ENCODE measurements around the gene CUEDC1. TPM values are rescaled to one million over a fixed set of nuclear protein-coding genes. Genes with fewer than 3 reads are reported as not detected.

Gene CUEDC1
- total and polyA plus RNA-seq, 2 of the 13 experiments (the other 11 are each of a cell fraction or from before 2014, with no cell fraction given): 7.4 to 12.9 TPM

DNA sequence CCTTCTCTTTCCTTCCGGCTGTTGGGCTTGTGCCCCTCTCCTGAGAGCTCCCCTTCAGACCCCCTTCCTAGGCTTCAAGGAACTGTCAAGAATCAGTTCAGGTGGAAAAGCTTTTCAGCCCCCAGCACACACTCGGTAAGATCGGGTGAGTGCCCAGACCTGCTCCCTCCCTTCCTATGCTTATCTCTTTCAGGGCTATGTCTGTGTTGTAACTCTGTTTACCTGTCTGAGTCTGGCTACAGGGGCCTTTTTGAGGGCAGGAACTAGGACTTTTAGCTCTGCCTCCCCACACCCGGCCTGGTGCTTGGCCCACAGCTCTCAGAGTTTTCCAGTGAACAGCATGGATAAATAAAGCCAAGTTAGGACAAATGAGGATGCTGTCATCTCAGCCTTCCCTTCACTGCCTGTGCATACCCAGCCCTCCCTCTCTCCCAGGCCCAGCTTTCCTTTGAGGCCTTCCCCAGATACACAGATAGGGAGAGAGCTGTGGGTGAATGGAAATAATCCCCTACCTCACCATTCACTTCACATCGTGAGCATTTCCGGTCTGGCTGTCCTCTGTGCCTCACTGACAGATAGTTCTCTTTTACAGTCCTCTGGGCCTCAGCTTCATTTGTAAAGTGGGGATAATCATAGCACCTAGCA, 99.7 kb downstream of the CUEDC1 start:
- Histone ChIP-seq H2AFZ (ENCODE audit: low read length) (peak overlapping the region; percentile 49), H3K4me3 (replicated peaks in 1 of 3; ENCODE audit: insufficient read depth in 1 of 3, low read depth in 2 of 3, low read length in 3 of 3) (peak overlapping the region; percentile 8 to 51 (median 20); a peak in 5 of 6 replicates), H3K4me1 (ENCODE audit: insufficient read depth, low read length) (peaks cover 92% of the 10 kb centered on the region), H3K36me3 (replicated peaks in 1 of 2; ENCODE audit: control insufficient read depth in 1 of 2, insufficient read depth in 2 of 2, low read length in 2 of 2) (no peaks in the 10 kb centered on the region), H3K27me3 (ENCODE audit: control insufficient read depth in 1 of 2, insufficient read depth in 2 of 2, low read length in 2 of 2) (no peaks in the 10 kb centered on the region; a peak in 1 of 5 replicates), H3K4me2 (ENCODE audit: low read depth, low read length) (peak overlapping the region; percentile 85), H3K79me2 (ENCODE audit: insufficient read depth, low read length) (no peaks in the 10 kb centered on the region), H4K20me1 (ENCODE audit: insufficient read depth, low read length) (no peaks in the 10 kb centered on the region), H3K9me3 (ENCODE audit: low read length) (no peaks in the 10 kb centered on the region), H3K27ac (ENCODE audit: extremely low read length, insufficient read depth, low read length) (peak overlapping the region; percentile 77), H3K9ac (ENCODE audit: insufficient read depth, low read depth, low read length) (peak overlapping the region; percentile 41)
- CTCF ChIA-PET (ENCODE audit: low intra/inter-chr PET ratio, low total read pairs): no interaction called here
- WGBS (ENCODE audit: low lambda C conversion rate): 5% methylated on average over 6 of the region's 6 CpGs
- ATAC-seq (peak; percentile 58), FAIRE-seq (peak; percentile 96), DNase-seq (ENCODE audit: low spot score) (peak; percentile 90)
- POLR2A ChIA-PET: interaction anchor here (0.6 to 9.4 kb wide), 9 partner anchors 10 to 228 kb away, joined by 3 to 173 read pairs (median 3); partner anchors contain the start of genes DYNLL2, SRSF1 and VEZF1
- no TSS peak for BruUV-seq (replicated peaks)
- in situ Hi-C loops (cut with HindIII; ENCODE audit: extremely low pct_ligation_motif_present, low pct_unique_long_range_greater_than_20kb): loop anchor here (10.0 kb wide), 1 partner anchor 259 kb away; no protein-coding TSS in a partner anchor
- intact Hi-C loops (cut with micrococcal nuclease; ENCODE audit: unreplicated experiment): loop anchor here (2.0 kb wide), 1 partner anchor 257 kb away; no protein-coding TSS in a partner anchor
- TF ChIP-seq ZNF232 (CRISPR knock-in tag; IDR thresholded peaks at IDR 0.05; ENCODE audit: borderline replicate concordance) (peak; percentile 81; the same call in 1 of the 2 replicates), SYNCRIP (IDR thresholded peaks at IDR 0.05; ENCODE audit: insufficient read depth, low read depth, low read length) (no peak), MEIS1 (CRISPR knock-in tag; IDR thresholded peaks at IDR 0.05; ENCODE audit: borderline replicate concordance) (0 out of 2 replicates have a peak, but pooled peaks have one; percentile 45), NR0B2 (CRISPR knock-in tag; IDR thresholded peaks at IDR 0.05) (no peak), ZSCAN25 (CRISPR knock-in tag; IDR thresholded peaks at IDR 0.05) (peak; percentile 30; the same call in 1 of the 2 replicates), RXRA (CRISPR knock-in tag; IDR thresholded peaks at IDR 0.05) (peak; percentile 80; the same call in 1 of the 2 replicates), ZNF468 (CRISPR knock-in tag; IDR thresholded peaks at IDR 0.05) (0 out of 2 replicates have a peak, but pooled peaks have one; percentile 36), E2F2 (CRISPR knock-in tag; IDR thresholded peaks at IDR 0.05; ENCODE audit: borderline replicate concordance) (no peak), ATF1 (CRISPR knock-in tag; IDR thresholded peaks at IDR 0.05) (peak; percentile 48; the same call in 1 of the 2 replicates), SIX4 (CRISPR knock-in tag; IDR thresholded peaks at IDR 0.05) (peak; percentile 95), WIZ (CRISPR knock-in tag; IDR thresholded peaks at IDR 0.05) (no peak), ZNF83 (CRISPR knock-in tag; IDR thresholded peaks at IDR 0.05; ENCODE audit: borderline replicate concordance) (peak; percentile 68; the same call in 1 of the 2 replicates), KLF11 (CRISPR knock-in tag; IDR thresholded peaks at IDR 0.05) (peak; percentile 68; the same call in 1 of the 2 replicates), ZNF30 (CRISPR knock-in tag; IDR thresholded peaks at IDR 0.05) (no peak), RBAK (CRISPR knock-in tag; IDR thresholded peaks at IDR 0.05) (0 out of 2 replicates have a peak, but pooled peaks have one; percentile 22)
- TF ChIP-seq, protein P1, sequence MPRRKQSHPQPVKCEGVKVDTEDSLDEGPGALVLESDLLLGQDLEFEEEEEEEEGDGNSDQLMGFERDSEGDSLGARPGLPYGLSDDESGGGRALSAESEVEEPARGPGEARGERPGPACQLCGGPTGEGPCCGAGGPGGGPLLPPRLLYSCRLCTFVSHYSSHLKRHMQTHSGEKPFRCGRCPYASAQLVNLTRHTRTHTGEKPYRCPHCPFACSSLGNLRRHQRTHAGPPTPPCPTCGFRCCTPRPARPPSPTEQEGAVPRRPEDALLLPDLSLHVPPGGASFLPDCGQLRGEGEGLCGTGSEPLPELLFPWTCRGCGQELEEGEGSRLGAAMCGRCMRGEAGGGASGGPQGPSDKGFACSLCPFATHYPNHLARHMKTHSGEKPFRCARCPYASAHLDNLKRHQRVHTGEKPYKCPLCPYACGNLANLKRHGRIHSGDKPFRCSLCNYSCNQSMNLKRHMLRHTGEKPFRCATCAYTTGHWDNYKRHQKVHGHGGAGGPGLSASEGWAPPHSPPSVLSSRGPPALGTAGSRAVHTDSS (CRISPR knock-in tag; conservative IDR thresholded peaks at IDR 0.05): no peak
- TF ChIP-seq, protein P2, sequence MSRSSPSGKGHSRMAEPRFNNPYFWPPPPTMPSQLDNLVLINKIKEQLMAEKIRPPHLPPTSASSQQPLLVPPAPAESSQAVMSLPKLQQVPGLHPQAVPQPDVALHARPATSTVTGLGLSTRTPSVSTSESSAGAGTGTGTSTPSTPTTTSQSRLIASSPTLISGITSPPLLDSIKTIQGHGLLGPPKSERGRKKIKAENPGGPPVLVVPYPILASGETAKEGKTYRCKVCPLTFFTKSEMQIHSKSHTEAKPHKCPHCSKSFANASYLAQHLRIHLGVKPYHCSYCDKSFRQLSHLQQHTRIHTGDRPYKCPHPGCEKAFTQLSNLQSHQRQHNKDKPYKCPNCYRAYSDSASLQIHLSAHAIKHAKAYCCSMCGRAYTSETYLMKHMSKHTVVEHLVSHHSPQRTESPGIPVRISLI (CRISPR knock-in tag; IDR thresholded peaks at IDR 0.05; ENCODE audit: borderline replicate concordance): peak; percentile 71; the same call in 1 of the 2 replicates

All from HepG2 (cell line).